NCI-H82 treated with DMSO at 0.1 percent for 48 hours (cell line): Measurements from ENCODE around the gene CAMK1D.
"Not testable (repeated sequence)": the region's sequence is repeated elsewhere in the genome, so short reads cannot be mapped to it uniquely, and the experiment has no call there.

Experiments
- DNase-seq: peaks from one replicate; lab custom pipeline; 2025; ENCODE audit not compliant: unreplicated experiment; lab: John Stamatoyannopoulos, UW

CAMK1D gene

GRCh38 chr10:12838995-12839927, 489.9 kb downstream of the CAMK1D start:
- DNase-seq: no peak

GRCh38 chr10:12839941-12840611, 490.7 kb downstream of the CAMK1D start:
- DNase-seq: no peak

GRCh38 chr10:12841426-12841825, 492.1 kb downstream of the CAMK1D start:
- no peak for DNase-seq

- DNase-seq: no peak
These were observed 492.5 kb downstream of the CAMK1D start for GRCh38 chr10:12841826-12842225.

- no peak for DNase-seq
These were observed 493.0 kb downstream of the CAMK1D start for GRCh38 chr10:12842310-12842709.

- no peak for DNase-seq
These were observed 494.1 kb downstream of the CAMK1D start for GRCh38 chr10:12843296-12843945.

GRCh38 chr10:12844811-12845483, 495.6 kb downstream of the CAMK1D start:
- DNase-seq: no peak

- DNase-seq: no peak
These were observed 497.4 kb downstream of the CAMK1D start for GRCh38 chr10:12846718-12847117.

- DNase-seq: no peak
These were observed 498.1 kb downstream of the CAMK1D start for GRCh38 chr10:12847361-12847975.

- no peak for DNase-seq
These were observed 499.3 kb downstream of the CAMK1D start for GRCh38 chr10:12848439-12849173.

GRCh38 chr10:12849319-12850181, 500.2 kb downstream of the CAMK1D start:
- no peak for DNase-seq

GRCh38 chr10:12852687-12853086, 503.3 kb downstream of the CAMK1D start:
- no peak for DNase-seq

GRCh38 chr10:12854988-12855387, 505.6 kb downstream of the CAMK1D start:
- DNase-seq: no peak

- DNase-seq: no peak
These were observed 513.1 kb downstream of the CAMK1D start for GRCh38 chr10:12862459-12862858.

- DNase-seq: not testable (repeated sequence)
These were observed 516.2 kb downstream of the CAMK1D start for GRCh38 chr10:12865515-12865914.

- DNase-seq: no peak
These were observed 518.9 kb downstream of the CAMK1D start for GRCh38 chr10:12868229-12868628.

GRCh38 chr10:12869427-12869826, 520.1 kb downstream of the CAMK1D start:
- no peak for DNase-seq

GRCh38 chr10:12872577-12872976, 523.2 kb downstream of the CAMK1D start:
- DNase-seq: no peak

- no peak for DNase-seq
These were observed 523.8 kb downstream of the CAMK1D start for GRCh38 chr10:12873172-12873571.
